ENCODE results near the gene SRRD. TPM values are rescaled to one million over a fixed set of nuclear protein-coding genes. Genes with fewer than 3 reads are reported as not detected.

The SRRD gene
- total and polyA plus RNA-seq, 2 of the 13 experiments (the other 11 are each of a cell fraction or from before 2014, with no cell fraction given), result 22.8 to 36.6 TPM

- TF ChIP-seq ATF6 (CRISPR knock-in tag; conservative IDR thresholded peaks at IDR 0.05) (no peak), TRIM24 (CRISPR knock-in tag; IDR thresholded peaks at IDR 0.05) (no peak), ETV5 (CRISPR knock-in tag; IDR thresholded peaks at IDR 0.05; ENCODE audit: borderline replicate concordance) (peak; percentile 56; the same call in 1 of the 2 replicates), PLRG1 (conservative IDR thresholded peaks at IDR 0.05) (no peak), ZBTB42 (CRISPR knock-in tag; IDR thresholded peaks at IDR 0.05) (peak; percentile 88; the same call in 1 of the 2 replicates), ZNF580 (CRISPR knock-in tag; IDR thresholded peaks at IDR 0.05; ENCODE audit: borderline replicate concordance, low read depth) (peak; percentile 77; the same call in 1 of the 2 replicates), NFRKB (IDR thresholded peaks at IDR 0.05) (no peak), ZNF615 (CRISPR knock-in tag; IDR thresholded peaks at IDR 0.05; ENCODE audit: borderline replicate concordance) (no peak), ZNF788 (CRISPR knock-in tag; IDR thresholded peaks at IDR 0.05; ENCODE audit: borderline replicate concordance) (peak; percentile 93), SRSF4 (IDR thresholded peaks at IDR 0.05; ENCODE audit: low read depth, low read length, poor library complexity, severe bottlenecking) (no peak), ZNF766 (CRISPR knock-in tag; IDR thresholded peaks at IDR 0.05; ENCODE audit: borderline replicate concordance) (peak; percentile 78; the same call in 1 of the 2 replicates), MTERF4 (CRISPR knock-in tag; IDR thresholded peaks at IDR 0.05) (no peak), ETS1 (CRISPR knock-in tag; IDR thresholded peaks at IDR 0.05) (no peak), U2AF1 (optimal IDR thresholded peaks at IDR 0.05; ENCODE audit: low read depth, low read length) (no peak), KAT2B (IDR thresholded peaks at IDR 0.05; ENCODE audit: borderline replicate concordance, low read depth, low read length) (no peak), ZNF292 (CRISPR knock-in tag; IDR thresholded peaks at IDR 0.05; ENCODE audit: borderline replicate concordance, low read depth) (peak; percentile 88), ATRX (CRISPR knock-in tag; IDR thresholded peaks at IDR 0.05; ENCODE audit: borderline replicate concordance) (no peak), ZNF225 (CRISPR knock-in tag; IDR thresholded peaks at IDR 0.05) (no peak), ZNF784 (CRISPR knock-in tag; IDR thresholded peaks at IDR 0.05; ENCODE audit: borderline replicate concordance) (peak; percentile 87), DNMT1 (CRISPR knock-in tag; IDR thresholded peaks at IDR 0.05) (0 out of 2 replicates have a peak, but pooled peaks have one; percentile 73)
Observed at GRCh38 chr22:26483439-26484359, at the start of gene SRRD, which contains the start of gene HPS4 (continued).
